ENCODE measurements around the gene CHSY3.

- TF ChIP-seq EGR1 (IDR thresholded peaks at IDR 0.05) (no peak), TCF12 (IDR thresholded peaks at IDR 0.05; ENCODE audit: low read depth) (no peak), CEBPB (IDR thresholded peaks at IDR 0.05) (no peak), EP300 (IDR thresholded peaks at IDR 0.05; ENCODE audit: borderline replicate concordance) (no peak), ZBTB7A (IDR thresholded peaks at IDR 0.05; ENCODE audit: low read depth) (no peak), REST (IDR thresholded peaks at IDR 0.05; ENCODE audit: low read depth) (no peak)
Measured at GRCh38 chr5:130055572-130055971, 151.3 kb downstream of the CHSY3 start.

All from Ishikawa (cell line).